ENCODE data around the gene TSC22D3.

Gene TSC22D3

DNA sequence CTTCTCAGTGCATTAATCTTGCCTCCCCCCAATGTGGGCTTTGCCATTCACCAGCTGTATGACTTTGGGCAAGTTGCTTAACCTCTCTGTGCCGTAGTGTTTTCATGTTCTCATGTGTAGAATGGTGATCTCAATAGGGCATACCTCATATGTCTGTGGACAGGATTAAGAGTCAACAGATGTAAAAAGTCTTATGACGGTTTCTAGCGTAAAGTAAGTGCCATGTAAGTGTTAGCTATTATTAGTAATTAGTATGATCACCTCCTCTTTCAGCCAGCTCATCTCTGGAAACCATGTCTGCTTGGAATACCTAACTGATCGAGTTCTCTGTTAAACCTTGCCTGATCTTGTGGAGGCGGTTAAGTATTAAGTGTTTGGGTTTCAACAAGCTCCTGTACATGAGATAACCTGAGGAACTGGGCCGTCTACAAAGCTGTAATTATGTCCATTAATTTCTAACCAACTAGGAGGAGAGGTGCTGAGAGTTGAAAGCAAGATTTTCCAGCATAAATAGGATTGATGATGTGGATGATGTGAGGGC is 66.3 kb downstream of the TSC22D3 start:
- ATAC-seq: no peak
- TF ChIP-seq SNAI2 (CRISPR knock-in tag; IDR thresholded peaks at IDR 0.05): no peak
- TF ChIP-seq, protein P1, sequence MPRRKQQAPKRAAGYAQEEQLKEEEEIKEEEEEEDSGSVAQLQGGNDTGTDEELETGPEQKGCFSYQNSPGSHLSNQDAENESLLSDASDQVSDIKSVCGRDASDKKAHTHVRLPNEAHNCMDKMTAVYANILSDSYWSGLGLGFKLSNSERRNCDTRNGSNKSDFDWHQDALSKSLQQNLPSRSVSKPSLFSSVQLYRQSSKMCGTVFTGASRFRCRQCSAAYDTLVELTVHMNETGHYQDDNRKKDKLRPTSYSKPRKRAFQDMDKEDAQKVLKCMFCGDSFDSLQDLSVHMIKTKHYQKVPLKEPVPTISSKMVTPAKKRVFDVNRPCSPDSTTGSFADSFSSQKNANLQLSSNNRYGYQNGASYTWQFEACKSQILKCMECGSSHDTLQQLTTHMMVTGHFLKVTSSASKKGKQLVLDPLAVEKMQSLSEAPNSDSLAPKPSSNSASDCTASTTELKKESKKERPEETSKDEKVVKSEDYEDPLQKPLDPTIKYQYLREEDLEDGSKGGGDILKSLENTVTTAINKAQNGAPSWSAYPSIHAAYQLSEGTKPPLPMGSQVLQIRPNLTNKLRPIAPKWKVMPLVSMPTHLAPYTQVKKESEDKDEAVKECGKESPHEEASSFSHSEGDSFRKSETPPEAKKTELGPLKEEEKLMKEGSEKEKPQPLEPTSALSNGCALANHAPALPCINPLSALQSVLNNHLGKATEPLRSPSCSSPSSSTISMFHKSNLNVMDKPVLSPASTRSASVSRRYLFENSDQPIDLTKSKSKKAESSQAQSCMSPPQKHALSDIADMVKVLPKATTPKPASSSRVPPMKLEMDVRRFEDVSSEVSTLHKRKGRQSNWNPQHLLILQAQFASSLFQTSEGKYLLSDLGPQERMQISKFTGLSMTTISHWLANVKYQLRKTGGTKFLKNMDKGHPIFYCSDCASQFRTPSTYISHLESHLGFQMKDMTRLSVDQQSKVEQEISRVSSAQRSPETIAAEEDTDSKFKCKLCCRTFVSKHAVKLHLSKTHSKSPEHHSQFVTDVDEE (CRISPR knock-in tag; IDR thresholded peaks at IDR 0.05): no peak
- TF ChIP-seq ZFP3 (CRISPR knock-in tag; IDR thresholded peaks at IDR 0.05): no peak
- TF ChIP-seq, protein P2, sequence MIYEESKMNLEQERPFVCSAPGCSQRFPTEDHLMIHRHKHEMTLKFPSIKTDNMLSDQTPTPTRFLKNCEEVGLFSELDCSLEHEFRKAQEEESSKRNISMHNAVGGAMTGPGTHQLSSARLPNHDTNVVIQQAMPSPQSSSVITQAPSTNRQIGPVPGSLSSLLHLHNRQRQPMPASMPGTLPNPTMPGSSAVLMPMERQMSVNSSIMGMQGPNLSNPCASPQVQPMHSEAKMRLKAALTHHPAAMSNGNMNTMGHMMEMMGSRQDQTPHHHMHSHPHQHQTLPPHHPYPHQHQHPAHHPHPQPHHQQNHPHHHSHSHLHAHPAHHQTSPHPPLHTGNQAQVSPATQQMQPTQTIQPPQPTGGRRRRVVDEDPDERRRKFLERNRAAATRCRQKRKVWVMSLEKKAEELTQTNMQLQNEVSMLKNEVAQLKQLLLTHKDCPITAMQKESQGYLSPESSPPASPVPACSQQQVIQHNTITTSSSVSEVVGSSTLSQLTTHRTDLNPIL (CRISPR knock-in tag; IDR thresholded peaks at IDR 0.05; ENCODE audit: low read depth): no peak
- no peak for TF ChIP-seq GLIS3 (CRISPR knock-in tag; IDR thresholded peaks at IDR 0.05)
- TF ChIP-seq ZNF8 (CRISPR knock-in tag; IDR thresholded peaks at IDR 0.05): no peak

DNA sequence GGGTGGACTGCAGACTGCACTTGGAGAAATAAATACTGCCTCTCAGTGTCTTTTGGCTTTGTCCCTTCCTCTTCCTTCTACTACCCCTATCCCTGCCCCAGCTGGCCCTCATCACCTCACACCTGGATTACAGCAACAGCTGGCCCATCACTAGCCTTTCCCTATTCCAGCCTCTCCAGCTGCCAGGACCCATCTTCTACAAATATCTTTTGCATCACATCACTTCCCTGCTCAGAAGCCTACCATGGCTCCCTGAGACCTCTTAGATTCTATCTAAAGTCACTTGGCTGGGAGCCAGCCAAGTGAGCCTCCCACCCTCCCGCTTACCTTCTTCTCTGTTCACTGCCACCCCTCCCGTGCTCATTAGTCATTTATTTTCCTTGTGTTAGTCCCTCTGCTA is 66.8 kb downstream of the TSC22D3 start:
- no peak for ATAC-seq
- TF ChIP-seq RARB (CRISPR knock-in tag; IDR thresholded peaks at IDR 0.05): no peak
- TF ChIP-seq, protein P1 (CRISPR knock-in tag; IDR thresholded peaks at IDR 0.05): no peak
- TF ChIP-seq, protein P2 (CRISPR knock-in tag; IDR thresholded peaks at IDR 0.05; ENCODE audit: low read depth): no peak
- no peak for TF ChIP-seq ZC3H10 (CRISPR knock-in tag; IDR thresholded peaks at IDR 0.05)
- no peak for TF ChIP-seq ARNTL (CRISPR knock-in tag; IDR thresholded peaks at IDR 0.05; ENCODE audit: borderline replicate concordance, low read depth)
- no peak for TF ChIP-seq ZFP30 (CRISPR knock-in tag; IDR thresholded peaks at IDR 0.05)
- TF ChIP-seq GLIS3 (CRISPR knock-in tag; IDR thresholded peaks at IDR 0.05): no peak
- no peak for TF ChIP-seq CSDC2 (CRISPR knock-in tag; IDR thresholded peaks at IDR 0.05)
- TF ChIP-seq, protein P3, sequence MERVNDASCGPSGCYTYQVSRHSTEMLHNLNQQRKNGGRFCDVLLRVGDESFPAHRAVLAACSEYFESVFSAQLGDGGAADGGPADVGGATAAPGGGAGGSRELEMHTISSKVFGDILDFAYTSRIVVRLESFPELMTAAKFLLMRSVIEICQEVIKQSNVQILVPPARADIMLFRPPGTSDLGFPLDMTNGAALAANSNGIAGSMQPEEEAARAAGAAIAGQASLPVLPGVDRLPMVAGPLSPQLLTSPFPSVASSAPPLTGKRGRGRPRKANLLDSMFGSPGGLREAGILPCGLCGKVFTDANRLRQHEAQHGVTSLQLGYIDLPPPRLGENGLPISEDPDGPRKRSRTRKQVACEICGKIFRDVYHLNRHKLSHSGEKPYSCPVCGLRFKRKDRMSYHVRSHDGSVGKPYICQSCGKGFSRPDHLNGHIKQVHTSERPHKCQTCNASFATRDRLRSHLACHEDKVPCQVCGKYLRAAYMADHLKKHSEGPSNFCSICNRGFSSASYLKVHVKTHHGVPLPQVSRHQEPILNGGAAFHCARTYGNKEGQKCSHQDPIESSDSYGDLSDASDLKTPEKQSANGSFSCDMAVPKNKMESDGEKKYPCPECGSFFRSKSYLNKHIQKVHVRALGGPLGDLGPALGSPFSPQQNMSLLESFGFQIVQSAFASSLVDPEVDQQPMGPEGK (CRISPR knock-in tag; IDR thresholded peaks at IDR 0.05; ENCODE audit: borderline replicate concordance): no peak
- TF ChIP-seq, protein P4, sequence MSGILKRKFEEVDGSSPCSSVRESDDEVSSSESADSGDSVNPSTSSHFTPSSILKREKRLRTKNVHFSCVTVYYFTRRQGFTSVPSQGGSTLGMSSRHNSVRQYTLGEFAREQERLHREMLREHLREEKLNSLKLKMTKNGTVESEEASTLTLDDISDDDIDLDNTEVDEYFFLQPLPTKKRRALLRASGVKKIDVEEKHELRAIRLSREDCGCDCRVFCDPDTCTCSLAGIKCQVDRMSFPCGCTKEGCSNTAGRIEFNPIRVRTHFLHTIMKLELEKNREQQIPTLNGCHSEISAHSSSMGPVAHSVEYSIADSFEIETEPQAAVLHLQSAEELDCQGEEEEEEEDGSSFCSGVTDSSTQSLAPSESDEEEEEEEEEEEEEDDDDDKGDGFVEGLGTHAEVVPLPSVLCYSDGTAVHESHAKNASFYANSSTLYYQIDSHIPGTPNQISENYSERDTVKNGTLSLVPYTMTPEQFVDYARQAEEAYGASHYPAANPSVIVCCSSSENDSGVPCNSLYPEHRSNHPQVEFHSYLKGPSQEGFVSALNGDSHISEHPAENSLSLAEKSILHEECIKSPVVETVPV (CRISPR knock-in tag; IDR thresholded peaks at IDR 0.05): no peak
- TF ChIP-seq ZFP3 (CRISPR knock-in tag; IDR thresholded peaks at IDR 0.05): no peak
- TF ChIP-seq PPARA (CRISPR knock-in tag; IDR thresholded peaks at IDR 0.05; ENCODE audit: borderline replicate concordance): no peak
- TF ChIP-seq TOX (CRISPR knock-in tag; IDR thresholded peaks at IDR 0.05; ENCODE audit: borderline replicate concordance): no peak
- TF ChIP-seq OSR1 (CRISPR knock-in tag; IDR thresholded peaks at IDR 0.05): no peak
- TF ChIP-seq, protein P5, sequence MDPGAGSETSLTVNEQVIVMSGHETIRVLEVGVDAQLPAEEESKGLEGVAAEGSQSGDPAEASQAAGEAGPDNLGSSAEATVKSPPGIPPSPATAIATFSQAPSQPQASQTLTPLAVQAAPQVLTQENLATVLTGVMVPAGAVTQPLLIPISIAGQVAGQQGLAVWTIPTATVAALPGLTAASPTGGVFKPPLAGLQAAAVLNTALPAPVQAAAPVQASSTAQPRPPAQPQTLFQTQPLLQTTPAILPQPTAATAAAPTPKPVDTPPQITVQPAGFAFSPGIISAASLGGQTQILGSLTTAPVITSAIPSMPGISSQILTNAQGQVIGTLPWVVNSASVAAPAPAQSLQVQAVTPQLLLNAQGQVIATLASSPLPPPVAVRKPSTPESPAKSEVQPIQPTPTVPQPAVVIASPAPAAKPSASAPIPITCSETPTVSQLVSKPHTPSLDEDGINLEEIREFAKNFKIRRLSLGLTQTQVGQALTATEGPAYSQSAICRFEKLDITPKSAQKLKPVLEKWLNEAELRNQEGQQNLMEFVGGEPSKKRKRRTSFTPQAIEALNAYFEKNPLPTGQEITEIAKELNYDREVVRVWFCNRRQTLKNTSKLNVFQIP (CRISPR knock-in tag; IDR thresholded peaks at IDR 0.05; ENCODE audit: borderline replicate concordance, low read depth): no peak
- TF ChIP-seq ISL1 (CRISPR knock-in tag; IDR thresholded peaks at IDR 0.05): no peak
- no peak for TF ChIP-seq ZNF8 (CRISPR knock-in tag; IDR thresholded peaks at IDR 0.05)
- no peak for TF ChIP-seq ZNF565 (CRISPR knock-in tag; conservative IDR thresholded peaks at IDR 0.05; ENCODE audit: low read depth)
